GM21619 (cell line): ENCODE data around the gene CKMT1A.

ENCODE experiments used
- ATAC-seq: cut with Tn5 transposase; IDR thresholded peaks from one replicate; pipeline ENCODE4 v1.9.1; 2021; ENCODE audit not compliant: unreplicated experiment

The CKMT1A gene

GRCh38 chr15:43746903-43747309, 53.2 kb downstream of the CKMT1A start:
- peak; percentile 19 for ATAC-seq

GRCh38 chr15:43748376-43748775, 54.7 kb downstream of the CKMT1A start:
- ATAC-seq, result no peak
